ENCODE results near the gene ANKRD22.

ANKRD22 gene

DNA sequence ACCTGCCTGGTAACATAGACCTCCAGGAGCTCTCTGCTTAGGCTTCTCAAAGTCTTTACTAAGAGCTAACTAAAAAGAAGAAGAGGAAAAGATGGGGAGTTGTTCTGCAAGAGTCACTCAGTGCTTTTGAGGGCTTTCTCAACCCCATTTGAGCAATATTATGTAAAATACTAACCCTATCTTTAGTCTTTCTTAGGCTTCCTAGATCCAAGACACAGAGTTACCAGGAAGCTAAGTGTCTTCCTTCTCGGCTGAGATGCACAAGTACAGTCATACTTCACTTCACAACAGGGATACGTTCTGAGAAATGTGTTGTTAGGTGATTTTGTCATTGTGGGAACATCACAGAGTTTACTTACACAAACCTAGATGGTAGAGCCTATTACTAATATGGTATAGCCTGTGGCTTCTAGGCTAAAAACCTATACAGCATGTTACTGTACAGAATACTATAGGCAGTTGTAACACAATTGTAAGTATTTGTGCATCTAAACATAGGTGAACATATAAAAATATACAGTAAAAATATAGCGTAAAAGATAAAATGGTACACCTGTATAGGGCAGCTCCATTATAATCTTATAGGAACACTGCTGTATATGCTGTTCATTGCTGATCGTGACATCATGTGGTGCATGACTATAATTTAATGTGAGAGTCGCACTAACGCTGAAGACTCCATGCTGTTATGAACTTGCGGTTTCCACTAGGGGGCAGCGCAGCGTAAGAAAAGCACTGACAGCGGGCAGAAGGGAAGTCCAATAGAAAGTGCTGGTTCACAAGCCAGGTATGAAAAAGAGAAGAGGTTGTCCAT, 16.3 kb downstream of the ANKRD22 start:
- DNase-seq: peak; percentile 82 to 92

DNA sequence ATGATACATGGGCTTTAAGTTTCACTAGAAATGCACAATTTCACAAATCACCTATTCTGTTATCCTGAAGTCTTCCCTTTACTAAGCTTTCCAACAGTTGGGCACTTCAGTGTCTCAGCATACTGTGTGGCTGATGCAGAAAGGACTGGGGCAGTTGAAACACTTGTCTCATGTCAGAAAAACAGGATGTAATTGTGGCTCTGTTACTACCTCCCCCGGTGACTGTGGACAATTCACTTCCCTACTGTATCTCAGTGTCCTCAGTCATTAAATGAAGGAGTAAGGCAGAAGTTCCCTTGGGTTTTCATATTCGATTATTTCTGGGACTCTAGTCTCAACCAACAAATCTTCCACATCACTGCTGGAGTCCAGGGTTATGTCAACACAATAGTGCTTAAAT, 17.9 kb downstream of the ANKRD22 start:
- no peak for DNase-seq

DNA sequence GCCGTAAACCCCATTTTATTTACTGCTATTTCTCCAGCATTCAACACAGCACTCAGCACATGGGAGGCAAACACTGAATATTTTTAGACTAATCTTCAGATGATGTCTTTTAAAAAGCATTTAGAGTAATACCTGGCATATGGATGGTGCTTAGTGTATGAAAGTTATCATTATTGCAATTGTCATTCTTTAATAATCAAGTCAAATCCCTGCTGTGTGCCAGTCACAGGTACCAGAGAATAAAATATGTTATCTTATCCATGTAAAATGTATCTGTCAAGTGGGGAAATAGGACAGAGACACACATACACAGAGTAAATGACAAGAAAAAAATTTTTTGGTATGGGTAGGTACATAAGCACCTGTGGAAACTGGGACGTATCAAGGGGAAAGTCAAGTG, 18.5 kb downstream of the ANKRD22 start:
- no peak for DNase-seq

DNA sequence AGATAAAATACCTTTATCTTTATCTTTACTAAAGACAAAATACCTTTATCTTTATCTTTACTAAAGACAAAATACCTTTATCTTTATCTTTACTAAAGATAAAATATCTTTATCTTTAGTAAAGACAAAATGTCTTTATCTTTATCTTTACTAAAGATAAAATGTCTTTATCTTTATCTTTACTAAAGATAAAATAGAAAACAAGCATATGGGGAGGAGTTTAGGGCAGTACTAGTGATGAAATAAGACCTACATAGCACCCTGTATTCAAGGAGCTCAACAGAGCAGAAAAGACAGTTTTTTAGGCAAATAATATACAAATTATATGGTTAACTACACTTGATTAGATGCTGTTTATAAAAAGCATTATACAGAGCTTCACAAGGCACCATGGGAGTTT, 19.3 kb downstream of the ANKRD22 start:
- no peak for DNase-seq

DNA sequence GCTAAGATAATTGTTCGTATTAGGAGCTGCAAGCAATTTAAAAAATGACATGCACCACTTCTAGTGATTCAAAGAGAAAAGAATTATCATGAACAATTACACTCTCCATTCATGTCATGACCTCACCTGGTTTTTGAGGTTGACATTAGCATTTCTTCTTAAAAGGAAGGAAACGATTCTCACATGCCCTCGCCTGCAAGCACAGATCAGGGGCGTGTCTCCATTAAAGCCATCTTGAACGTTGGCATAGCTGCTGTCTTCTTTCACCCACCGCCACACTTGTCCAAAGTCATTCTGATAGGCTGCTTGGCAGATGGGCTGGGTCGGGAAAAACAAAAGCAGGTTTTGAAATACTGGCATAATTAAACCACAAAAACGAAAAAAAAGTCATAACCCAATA, 19.9 kb downstream of the ANKRD22 start:
- DNase-seq: peak; percentile 26 to 45

DNA sequence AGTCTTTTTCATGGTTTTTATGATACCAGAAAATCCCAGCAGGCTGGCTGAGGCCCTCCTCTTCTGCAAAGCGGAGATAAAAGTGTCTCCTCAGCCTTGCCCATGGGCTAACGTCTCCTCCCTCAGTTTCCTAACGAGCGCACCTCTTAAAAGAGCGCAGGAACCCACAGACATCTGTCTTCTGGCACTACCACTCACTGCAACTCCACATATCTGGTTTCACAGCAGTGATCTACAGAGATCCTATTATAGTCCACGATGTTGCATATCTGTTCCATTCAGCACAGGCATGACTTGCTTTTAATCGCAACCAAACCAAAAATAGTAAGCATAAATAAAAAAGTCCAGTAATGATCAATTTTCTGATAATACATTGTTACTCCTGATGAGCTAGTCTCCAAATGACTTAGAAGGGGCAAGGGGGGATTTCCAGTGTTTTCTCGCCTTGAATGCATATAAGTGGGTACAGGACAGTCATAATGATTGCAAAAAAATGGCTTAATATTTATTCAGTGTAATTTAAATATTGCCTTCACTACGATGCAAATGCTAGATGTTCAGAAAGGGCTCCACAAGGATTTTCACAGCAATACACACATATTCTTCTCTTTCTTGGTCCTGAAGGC, 20.9 kb downstream of the ANKRD22 start:
- DNase-seq: no peak

DNA sequence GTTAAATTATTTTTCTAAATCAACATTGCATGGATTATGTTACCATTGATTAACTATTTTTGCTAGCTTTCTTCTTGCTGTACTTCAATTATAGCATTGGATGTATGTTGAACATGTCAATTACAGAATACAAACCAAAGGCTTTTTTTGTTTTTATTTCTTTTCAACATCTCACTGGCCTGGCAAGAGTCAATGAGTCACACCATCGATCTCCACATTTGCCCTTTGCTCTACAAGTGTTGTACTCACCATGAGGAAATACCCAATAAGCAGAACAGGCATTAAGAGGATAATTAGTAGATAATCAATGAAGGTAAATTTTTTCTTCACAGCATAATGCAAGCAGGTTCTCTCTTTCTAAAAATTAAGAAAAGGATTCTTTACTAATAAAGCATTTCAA, 23.3 kb downstream of the ANKRD22 start:
- DNase-seq: no peak

DNA sequence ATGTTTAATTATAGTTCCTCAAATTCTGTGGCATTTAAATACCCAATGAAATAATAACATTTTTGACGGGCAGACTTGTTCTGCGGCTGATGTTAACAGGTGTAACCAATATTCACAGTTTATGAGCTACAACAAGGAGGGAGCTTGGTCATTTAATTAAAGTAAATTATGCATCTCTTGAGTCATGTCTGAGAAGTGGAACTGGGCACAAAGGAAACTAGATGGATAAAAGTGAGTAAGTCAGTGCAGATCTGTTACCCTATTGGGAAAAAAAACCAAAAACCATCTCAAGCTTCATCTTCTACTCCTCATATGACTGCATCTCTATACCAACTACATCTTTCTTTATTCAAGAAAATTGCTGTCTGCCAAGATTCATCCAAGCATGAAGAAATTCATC, 24.0 kb downstream of the ANKRD22 start:
- DNase-seq: no peak

DNA sequence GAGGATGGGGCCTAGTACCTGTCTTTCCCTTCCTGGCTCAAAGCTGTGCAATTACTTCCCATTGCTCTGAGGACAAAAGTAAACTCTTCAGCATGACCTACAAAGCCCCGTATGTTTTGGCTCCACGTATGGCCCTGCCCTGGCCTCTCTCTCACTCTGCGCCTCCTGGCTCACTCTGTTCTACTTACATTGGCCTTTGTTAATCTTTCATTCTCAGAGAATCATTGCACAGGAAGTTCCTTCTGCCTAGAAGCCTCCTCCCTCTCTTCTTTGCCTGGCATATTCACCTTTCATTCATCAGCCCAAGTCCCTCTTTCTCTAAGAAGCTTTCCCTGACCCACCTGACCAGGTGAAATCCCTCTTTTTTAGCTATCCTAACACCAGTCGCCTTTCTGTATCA, 25.3 kb downstream of the ANKRD22 start:
- no peak for DNase-seq

DNA sequence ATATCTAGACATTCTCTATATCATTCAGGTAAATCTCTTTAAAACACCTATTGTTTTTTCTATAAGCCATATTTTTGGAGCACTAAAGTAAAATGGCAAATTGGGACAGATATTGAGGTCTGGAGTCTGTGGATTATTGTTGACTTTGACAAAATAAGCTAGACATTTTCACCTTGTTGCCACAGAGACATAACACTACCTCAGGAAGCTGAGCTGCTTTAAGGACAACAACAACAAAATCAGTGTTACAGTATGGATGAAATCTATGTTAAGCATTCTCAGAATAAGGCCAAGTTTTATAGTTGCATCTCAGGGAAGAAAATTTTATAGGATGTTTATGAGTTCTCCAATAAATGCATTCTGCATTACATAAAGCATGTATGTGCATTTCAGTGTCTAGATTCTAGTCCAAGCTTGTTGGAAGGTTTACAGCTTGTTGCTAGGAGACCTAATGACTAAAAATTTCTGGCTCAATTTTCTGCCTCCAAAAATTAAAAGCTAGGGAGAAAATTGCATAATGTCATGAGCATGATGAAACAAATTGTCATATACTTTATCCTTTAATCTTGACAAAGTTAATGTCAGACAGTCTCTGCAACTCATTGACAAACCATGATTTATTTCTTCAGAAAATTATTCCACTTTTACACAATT, 30.8 kb downstream of the ANKRD22 start:
- DNase-seq: no peak

DNA sequence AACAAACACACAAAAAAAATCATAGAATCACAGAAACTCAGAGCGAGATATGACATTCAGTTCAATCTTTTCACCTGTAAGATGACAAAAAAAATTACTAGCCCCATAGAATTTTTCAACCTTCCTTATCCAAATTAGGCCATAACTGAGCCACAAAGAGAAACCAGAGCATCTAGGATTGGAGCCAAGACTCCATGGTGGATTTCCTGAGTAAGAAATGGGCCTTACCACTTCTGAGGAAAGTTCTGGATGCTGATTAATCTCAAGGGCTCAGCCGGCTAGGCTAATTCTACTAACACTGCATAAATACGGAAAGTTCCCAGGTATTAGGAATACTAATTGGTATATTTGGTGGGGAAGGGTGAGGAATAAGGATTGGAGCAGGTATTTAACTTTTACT, 32.4 kb downstream of the ANKRD22 start:
- DNase-seq: no peak

DNA sequence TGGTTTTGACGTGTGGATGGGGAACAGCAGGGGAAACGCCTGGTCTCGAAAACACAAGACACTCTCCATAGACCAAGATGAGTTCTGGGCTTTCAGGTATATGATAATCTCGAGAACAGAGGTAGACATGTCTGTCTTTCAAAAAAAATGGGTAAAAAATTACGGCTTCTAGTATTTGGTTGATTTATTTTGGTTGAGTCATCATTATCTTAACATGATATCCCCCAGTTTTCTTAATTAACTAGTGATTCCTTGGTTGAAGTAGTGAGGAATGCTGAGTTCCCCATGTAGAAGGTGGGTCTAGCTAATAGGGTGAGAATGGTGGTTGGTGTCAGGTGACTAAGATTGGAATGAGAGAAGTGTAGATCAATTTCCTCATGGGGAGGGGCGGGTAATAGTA, 38.4 kb downstream of the ANKRD22 start:
- DNase-seq: no peak

DNA sequence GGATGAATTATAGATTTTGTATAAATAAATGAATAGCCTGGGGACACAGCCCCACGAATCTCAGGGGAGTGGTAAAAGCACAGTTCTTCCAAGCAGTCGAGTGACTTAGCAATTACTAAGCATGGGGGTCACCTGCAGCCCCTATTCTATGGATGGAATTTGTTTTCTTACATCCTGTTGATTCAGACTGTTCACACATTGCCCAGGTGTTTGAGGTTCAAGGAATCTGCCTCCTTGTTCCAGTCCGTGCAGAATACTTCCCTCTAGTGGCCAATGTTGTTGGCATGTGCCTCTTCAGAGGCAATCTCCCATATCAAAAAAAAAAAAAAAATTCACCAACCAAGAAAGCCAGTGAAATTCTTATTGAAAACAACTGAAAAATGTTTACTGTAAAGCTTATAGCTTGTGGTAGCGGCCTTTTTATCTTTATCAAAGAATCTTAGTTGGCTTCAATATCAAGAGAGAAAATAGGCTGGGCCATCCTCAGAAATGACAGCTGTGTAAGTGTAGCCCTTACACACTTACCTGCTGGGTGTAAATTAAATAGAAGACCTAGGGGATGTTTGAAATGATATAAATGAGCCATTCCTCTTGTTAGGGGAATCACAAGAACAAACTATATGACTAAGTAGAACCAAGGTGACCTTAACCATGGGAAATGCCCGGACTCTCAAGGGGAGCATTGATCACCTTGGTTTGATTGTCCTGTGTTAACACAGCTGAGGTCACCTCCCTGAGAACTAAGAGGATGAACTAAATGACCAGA, 41.3 kb downstream of the ANKRD22 start:
- DNase-seq: peak; percentile 27 to 32

DNA sequence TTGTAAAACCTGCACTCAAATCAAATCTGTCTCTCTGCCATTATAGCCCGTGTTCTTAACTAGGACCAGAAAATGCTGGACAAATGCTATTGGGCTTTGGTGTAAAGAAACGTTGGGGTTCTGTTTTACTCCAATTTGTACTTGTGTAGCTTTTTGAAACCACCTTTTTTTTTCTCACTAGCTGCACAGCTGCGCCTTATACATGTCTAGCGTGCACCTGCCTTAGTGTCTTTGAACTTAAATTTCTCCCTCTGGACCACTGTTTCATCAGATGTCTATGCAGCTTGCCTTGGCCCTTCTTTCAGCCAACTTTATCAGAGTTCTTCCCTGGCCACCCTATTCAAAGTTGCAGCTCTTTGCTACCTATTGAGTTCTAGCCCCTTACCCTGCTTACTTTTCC, 42.0 kb downstream of the ANKRD22 start:
- no peak for DNase-seq

DNA sequence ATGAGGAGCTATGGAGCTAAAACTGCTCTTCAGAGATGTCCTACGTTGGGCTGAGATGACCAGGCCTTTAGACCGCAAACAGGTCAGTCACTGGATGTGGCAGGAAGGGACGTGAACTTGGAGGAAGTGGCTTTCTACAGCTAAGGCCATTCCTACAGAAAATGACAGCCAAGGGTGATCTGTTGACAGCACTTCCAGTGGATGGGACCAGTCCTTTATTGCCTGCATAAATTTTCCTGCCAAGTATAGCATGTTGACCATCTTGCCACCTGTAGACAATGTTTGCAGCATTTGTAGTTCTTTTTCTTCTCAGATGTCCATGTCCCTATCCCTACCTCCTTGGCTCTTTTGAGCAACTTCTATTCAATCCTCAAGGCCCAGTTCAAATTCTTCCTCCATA, 45.7 kb downstream of the ANKRD22 start:
- DNase-seq: no peak

DNA sequence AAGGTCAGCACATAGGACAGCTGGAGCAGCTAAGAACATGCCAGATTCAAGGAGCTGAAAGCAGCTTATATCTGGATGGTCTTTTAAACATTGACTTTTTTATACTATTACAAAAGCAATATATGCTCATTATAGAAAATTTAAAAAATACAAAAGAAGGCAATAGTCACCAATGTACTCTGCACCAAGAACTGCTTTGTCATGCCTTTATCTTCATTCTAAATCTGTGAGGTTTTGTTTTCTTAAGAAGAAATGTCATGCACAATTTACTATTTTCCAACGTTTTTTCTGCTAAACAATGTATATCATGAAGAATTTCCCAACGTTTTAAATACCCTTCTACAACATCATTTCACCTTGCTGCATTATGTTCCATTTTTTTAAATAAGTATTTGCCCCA, 46.3 kb downstream of the ANKRD22 start:
- no peak for DNase-seq

DNA sequence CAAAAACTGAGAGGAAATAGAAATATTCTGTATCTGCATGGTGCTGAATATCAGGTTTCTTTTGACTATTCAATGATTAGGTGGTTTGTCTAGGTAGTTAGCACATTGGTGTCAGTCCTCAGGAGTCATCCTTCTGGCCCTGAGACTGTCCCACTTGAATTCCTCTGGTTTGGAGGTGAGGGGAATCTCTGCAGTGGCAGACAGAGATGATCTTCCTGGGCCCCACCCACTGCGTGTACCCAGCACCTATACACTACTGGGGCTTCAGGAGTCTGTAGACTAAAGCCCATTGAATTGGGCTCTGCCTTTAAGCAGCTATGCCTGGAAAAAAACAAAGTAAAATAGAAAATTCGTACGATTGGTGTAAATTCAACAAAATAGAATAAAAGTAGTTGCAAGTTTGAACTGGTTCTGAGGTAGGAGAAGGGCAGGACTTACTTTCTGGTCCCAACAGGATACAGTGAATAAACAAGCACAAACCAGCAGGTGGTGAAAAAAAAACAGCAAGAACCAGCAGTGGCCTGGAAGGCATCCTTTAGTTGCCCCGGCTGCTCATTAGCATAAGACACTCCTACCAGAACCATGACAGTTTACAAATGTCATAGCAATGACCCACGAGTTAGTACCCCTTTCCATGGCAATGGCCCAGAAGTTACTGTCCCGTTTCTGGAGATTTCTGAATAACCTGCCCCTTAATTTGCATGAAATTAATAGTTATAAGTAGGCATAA, 47.4 kb downstream of the ANKRD22 start:
- no peak for DNase-seq

DNA sequence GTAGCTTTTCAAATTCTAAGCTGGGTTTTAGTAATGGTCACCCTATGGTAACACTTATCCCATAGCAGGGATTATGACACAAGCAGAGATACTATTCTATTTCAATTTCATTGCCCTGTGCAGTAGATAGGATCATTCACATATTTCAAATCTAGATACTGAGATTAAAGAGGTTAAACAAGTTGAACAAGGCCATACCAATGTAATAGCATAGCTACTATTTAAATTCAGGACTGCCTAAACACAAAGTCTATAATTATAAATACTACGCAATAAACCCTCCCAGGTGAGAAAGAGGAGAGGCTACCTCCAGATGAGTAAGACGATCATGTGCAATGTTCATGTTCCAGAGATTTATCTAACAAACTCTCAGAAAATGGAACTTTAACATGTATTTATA, 48.0 kb downstream of the ANKRD22 start:
- DNase-seq: no peak

DNA sequence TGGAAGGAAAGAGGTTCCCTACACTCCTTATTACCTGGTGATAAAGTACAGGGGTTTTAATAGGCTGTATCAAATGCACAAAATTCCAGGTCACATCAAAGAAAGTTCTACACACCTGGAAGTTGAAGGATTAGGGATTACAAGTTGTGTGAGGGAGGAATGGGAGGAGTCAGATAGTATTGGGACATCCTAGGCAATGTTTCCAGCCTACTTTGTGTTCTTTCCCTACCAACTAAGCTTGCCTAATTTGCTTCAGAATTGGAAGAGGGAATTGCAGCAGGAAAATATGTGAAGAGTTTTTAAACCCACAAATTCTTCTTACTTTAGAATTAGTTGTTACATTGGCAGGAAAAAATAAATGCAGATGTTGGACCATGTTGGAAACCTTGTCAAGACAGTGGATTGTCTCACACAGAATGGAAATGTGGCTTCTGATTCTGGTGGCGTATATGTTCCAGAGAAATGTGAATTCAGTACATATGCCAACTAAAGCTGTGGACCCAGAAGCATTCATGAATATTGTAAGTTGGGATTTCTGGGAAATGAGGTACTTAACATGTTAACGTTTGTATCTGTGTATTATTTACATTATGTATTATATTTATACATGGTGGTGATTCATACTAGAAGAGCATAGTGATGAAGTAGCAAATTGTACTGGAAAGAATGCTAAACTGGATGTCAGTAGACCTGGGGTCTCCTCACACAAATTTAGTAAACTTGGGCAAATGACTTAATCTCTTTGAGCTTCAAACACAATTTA, 48.9 kb downstream of the ANKRD22 start, which contains the start of gene LIPM:
LIPM (plus strand) TSS at position 208 of the 763 bp plus-strand sequence; CDS start at position 375, 167 bp downstream.
- no peak for DNase-seq

DNA sequence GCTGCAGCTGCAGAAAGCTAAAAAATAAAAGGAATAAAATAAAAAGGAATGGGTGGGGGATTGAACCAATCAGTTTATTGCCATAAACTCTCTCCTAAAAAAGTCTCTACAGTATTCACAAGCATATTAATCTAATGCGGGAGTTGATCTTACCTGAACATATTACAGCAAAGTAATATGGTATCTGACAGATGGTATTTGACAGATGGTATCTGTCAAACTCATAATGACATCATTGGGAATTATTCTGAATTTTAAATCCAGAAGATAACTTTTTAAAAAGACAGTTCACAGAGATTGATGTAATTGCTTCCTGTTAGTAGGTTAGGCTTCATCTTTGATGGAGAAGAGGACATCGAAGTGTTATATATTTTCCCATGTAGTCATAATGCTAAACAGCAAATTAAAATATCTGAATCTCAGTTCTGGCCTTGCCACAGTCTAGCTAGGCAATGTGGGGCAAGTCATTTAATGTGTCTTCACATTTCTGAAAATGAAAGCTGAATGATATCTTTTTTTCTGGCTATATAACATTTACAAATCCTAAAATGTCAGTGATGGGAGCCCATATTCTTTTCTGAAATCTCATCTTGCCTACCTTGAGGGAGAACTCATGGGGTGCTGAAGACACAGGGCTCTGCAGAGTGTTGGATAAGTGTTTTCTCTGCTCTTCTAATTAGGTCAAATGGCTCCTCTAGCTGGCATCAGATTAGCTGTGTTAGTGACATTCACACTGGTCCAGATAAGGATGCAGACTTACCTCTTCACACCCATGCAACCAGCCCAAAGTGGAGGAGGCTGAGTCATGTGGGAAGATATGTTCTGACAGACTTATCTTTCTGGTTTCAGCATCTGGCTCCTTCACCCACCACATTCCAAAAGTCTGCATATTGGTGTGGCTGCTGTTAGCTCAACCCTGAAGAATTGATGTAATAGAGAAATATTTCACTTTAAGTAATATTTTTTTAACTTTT, 51.2 kb downstream of the ANKRD22 start:
- no peak for DNase-seq

DNA sequence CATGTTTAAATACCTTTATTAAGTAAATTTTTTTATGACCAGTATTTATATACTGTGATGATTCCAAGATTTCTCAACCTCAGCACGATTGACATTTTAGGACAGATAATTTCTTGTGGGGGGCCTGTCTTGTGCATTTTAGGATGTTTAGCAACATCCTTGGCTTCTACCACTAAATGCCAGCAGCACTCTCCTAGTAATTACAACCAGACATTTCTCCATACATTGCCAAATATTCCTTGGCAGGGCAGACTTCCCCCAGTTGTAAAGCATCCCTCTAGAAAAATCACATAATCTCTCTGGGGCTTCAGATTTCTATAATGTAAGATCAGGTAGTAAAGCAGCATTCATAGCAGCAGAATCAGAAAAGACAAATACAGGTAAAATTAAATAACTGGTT, 56.9 kb downstream of the ANKRD22 start:
- DNase-seq: no peak
